K562 (cell line): ENCODE data around the gene DRGX.

Source experiments
- ARID4B ChIP-seq: sonication (generic); formaldehyde crosslinking; IDR thresholded peaks from 2 replicates; pipeline ENCODE4 v1.8.0; 2022; ENCODE audit warnings: mild to moderate bottlenecking, missing genetic modification reagents
- BRD9 ChIP-seq: fragments of 450-650 bp; IDR thresholded peaks from 2 replicates; pipeline ENCODE4 v1.6.1; 2018; ENCODE audit warnings: low read depth; ENCODE audit not compliant: partially characterized antibody
- HIVEP1 ChIP-seq: fragments of 250-450 bp; sonication (Bioruptor Pico); IDR thresholded peaks from 2 replicates; pipeline ENCODE4 v1.4.0; 2020; ENCODE audit warnings: mild to moderate bottlenecking
- PCBP2 ChIP-seq: fragments of 200-400 bp; formaldehyde crosslinking; IDR thresholded peaks from 2 replicates; pipeline ENCODE4 v1.6.1; 2018; ENCODE audit warnings: low read length, low read depth, mild to moderate bottlenecking, moderate library complexity; ENCODE audit not compliant: poor library complexity, severe bottlenecking
- SAP30 ChIP-seq: fragments of 200-600 bp; sonication (generic); IDR thresholded peaks from 2 replicates; pipeline ENCODE4 v1.6.1; 2012; ENCODE audit warnings: borderline replicate concordance, low read depth, mild to moderate bottlenecking, moderate library complexity, low read length, control low read depth, inconsistent platforms; ENCODE audit not compliant: insufficient read depth, poor library complexity, severe bottlenecking
- ZNF274 ChIP-seq: IDR thresholded peaks from 2 replicates; pipeline ENCODE4 v1.6.1; 2011; ENCODE audit warnings: low read depth, mild to moderate bottlenecking, low read length, moderate library complexity, borderline replicate concordance
- TF ChIP-seq, protein P1 (sequence below), 2 experiments: fragments of 450-650 bp in 1 of 2; sonication (generic) in 1 of 2; formaldehyde crosslinking in 1 of 2; IDR thresholded peaks in 1 of 2; conservative IDR thresholded peaks in 1 of 2; 2 replicates each; pipeline versions ENCODE4 v1.6.1 to v1.8.1; 2016 to 2023; ENCODE audit warnings: mild to moderate bottlenecking in 2 of 2, moderate library complexity in 2 of 2, inconsistent platforms in 1 of 2, missing genetic modification reagents in 1 of 2

DNA sequence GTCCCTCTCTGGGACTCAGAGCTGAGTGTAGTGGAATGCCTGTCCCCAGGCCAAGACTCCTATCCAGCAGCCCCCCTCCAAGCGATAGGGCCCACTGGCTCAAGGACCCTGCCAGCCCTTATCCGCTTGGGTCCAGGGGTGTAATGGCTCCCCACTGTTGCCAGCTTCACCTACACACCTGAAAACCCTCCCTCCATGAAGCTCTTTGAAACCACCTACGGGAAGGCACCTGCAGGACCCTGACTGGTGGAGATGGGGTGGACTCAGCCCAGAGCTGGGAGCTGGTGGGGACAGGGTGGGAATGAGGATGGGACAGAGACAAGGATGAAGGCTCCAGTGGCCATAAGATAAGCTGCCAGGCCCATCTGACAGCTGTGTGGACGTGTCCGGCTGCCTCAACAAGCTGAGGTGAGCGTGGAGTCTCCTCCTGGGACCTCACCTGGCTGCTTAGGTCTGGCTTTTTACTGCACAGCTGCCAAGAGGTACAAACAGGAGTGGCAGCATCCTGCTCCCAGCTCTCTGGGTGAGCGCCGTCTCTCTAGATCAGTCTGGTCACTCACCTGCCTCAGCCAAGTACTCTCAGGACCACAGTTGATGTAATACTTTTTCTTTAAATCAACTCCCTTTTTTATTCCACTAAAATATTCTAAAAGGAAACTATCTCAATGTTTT is 41.9 kb downstream of the DRGX start:
- no peak for TF ChIP-seq BRD9
- no peak for TF ChIP-seq ARID4B (CRISPR knock-in tag)
- no peak for TF ChIP-seq PCBP2
- TF ChIP-seq, protein P1, sequence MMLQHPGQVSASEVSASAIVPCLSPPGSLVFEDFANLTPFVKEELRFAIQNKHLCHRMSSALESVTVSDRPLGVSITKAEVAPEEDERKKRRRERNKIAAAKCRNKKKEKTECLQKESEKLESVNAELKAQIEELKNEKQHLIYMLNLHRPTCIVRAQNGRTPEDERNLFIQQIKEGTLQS (IDR thresholded peaks at IDR 0.05) = no peak
- TF ChIP-seq, protein P1 (CRISPR knock-in tag; conservative IDR thresholded peaks at IDR 0.05) = no peak
- TF ChIP-seq HIVEP1 = no peak
- no peak for TF ChIP-seq ZNF274
- no peak for TF ChIP-seq SAP30
